Measurements from ENCODE around the gene COMT. TPM values are rescaled to one million over a fixed set of nuclear protein-coding genes. Genes with fewer than 3 reads are reported as not detected.

The COMT gene
- total RNA-seq, 2 experiments from 2014 or later: 92.6 to 95.3 TPM

DNA sequence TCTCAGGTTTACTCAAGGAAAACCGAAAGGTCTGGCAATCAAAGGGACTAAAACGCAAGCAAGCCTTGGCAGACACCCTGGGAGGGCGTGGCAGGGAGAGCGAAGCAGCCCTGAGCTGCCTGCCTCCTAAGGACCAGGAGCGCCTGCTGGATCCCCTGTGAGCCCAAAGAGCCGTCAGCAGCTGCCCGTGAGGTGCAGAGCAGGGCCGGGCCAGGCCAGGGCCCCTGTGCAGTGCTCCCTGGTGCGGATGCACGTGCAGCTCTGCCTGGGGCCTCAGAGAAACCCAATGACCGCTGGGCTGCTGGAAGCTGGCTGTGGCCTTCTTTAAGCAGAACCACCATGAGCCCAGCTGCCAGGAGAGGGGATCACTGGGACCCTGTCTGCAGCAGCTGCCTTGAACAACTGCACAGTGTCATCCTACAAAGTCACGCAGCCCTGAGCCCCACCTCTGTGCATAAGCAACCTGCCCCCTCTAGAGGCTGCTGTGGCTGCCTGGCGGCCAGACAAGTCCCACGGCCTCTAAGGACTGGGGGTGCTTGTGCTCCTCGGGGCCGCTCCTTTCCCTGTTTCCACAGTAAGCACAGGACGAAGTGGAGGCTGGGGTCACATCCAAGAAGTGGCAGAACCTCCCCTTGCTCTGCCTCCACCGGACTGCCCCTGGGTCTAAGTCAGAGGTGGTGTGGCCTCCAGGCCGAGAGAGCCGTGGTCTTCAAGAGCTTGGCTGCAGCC lies 29.1 kb upstream of the COMT start:
- CTCF ChIA-PET: interaction anchor here (0.8 to 4.9 kb wide), 3 partner anchors 36 to 182 kb away, joined by 3 to 106 read pairs (median 3); no protein-coding TSS in a partner anchor
- Mint-ChIP-seq H3K27me3 (no peaks in the 10 kb centered on the region), H3K9me3 (ENCODE audit: low read depth) (no peaks in the 10 kb centered on the region), H3K4me1 (peaks cover 3% of the 10 kb centered on the region), H3K36me3 (peaks cover 13% of the 10 kb centered on the region), H3K27ac (no peak overlapping the region), H3K4me3 (no peak overlapping the region)
- ATAC-seq (no peak), DNase-seq (no peak)

DNA sequence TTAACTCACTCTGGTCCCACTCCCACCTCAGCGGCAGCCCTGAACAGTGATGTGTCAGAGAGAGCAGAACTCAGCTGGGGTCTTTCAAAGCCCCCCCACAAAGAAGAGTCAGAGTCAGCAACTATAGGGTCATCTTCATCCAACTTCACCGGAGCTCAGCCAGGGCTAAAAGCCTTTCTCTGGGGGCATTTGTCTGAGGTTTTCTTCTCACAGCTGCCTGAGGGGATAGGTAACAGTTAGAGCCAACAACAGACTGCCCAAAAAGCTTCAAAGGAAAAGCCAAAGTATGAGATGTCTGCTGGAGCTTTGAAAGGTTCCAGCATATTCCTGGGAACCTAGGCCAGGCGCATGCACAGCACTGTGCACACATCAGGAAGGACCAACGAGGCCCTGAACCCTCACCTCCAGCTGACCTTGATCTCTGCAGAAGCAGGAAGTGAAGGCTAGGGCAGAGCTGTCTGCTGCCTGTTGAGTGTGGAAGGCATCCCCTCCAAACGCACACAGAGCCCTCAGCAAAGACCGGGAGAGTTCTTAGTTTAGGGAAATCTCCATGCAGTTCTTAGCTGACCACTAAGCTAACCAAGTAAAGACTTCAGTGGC lies 28.1 kb upstream of the COMT start:
- Mint-ChIP-seq H3K9me3 (ENCODE audit: low read depth) (no peaks in the 10 kb centered on the region), H3K27ac (no peak overlapping the region), H3K27me3 (no peaks in the 10 kb centered on the region), H3K4me3 (no peak overlapping the region), H3K36me3 (peaks cover 13% of the 10 kb centered on the region), H3K4me1 (peaks cover 3% of the 10 kb centered on the region)
- CTCF ChIA-PET: interaction anchor here (0.8 to 4.9 kb wide), 3 partner anchors 113 to 183 kb away, joined by 3 to 106 read pairs (median 5); no protein-coding TSS in a partner anchor
- ATAC-seq: no peak
- no peak for DNase-seq

DNA sequence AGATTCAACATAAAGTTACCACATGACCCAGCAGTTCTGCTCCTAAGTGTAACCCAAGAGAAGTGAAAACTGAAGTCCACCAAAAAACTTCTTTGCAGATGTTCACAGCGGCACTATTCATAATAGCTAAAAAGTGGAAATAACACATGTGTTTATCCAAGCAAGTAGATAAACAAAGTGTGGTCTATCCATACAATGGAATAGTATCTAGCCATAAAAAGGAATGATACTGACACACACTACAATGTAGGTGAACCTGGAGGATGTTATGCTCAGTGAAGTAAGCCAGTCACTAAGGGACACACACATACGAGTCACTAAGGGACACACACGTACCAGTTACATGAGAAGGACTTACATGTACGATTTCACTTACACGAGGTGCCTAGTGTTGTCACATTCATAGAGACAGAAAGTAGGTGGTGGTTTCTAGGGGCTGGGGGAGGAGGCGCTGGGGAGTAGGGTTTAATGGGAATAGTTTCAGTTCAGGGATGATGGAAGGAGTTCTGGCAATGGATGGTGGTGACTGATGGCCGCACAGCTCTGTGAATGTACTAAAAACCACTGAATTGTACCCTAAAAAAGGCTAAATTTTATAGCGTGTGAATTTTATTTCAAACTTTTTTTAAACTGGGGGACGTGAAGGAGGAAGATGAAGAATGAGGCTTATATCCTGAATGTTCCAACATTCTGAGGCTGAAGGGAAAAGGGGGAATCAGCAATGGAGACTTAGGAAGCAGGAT lies 27.2 kb upstream of the COMT start:
- CTCF ChIA-PET: interaction anchor here (2.2 to 4.9 kb wide), 2 partner anchors 184 kb away, joined by 7 to 106 read pairs; no protein-coding TSS in a partner anchor
- Mint-ChIP-seq H3K9me3 (ENCODE audit: low read depth) (no peaks in the 10 kb centered on the region), H3K36me3 (peaks cover 13% of the 10 kb centered on the region), H3K27me3 (no peaks in the 10 kb centered on the region), H3K4me1 (peaks cover 3% of the 10 kb centered on the region), H3K4me3 (no peak overlapping the region), H3K27ac (no peak overlapping the region)
- ATAC-seq: no peak
- DNase-seq: no peak

DNA sequence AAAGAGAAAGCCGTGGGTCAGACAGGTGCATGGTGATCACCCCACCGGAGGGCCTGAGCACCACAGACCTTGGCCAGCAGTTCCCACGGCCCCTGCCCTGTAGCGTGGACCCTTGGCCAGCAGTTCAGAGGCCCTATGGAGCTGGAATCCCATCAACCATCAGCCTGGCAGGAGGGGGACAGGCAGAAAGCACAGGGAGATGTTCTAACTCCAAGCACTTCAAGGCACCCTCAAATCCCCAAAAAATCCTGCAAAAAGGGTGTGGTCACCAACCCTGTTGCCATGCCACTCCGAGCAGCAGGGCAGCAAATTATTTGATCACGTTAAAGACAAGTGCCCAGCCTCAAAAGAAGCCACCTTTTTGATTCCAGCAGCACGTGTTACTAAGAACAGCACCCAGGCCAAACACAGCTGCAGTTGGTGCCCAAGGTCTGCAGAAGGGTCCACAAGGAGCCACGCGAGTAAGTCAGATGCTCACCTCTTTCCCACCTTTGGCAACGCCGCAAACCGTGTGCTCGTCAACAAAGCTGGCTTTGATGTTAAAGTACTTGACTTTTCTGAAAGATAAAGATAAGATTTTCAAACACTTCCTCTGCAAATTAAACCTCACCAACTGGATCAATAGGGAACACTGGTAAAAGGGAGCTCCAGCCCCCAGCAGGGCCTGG lies 26.2 kb upstream of the COMT start:
- CTCF ChIA-PET: interaction anchor here (0.8 to 2.2 kb wide), 2 partner anchors 35 to 185 kb away, joined by 3 to 7 read pairs; no protein-coding TSS in a partner anchor
- DNase-seq: no peak
- Mint-ChIP-seq H3K4me1 (no peaks in the 10 kb centered on the region), H3K4me3 (no peak overlapping the region), H3K9me3 (ENCODE audit: low read depth) (no peaks in the 10 kb centered on the region), H3K27ac (no peak overlapping the region), H3K27me3 (no peaks in the 10 kb centered on the region), H3K36me3 (peaks cover 13% of the 10 kb centered on the region)
- ATAC-seq: no peak

DNA sequence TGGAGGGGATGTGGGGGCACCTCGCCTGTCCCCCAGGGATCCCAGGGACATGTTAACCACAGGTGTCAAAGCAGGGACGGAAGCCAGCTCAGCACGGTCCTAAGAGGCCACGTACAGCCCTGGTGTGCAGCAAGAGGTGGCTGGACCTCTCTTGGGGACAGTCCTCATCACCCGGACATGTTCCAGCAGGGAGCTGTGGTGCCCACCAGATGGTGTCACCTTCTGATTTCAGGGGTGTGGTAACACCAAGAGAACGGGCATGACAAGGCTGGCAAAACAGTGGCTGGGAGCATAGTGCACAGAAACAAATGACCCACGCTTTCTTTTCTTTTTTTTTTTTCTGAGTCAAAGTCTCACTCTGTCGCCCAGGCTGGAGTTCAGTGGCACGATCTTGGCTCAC lies 25.6 kb upstream of the COMT start:
- ATAC-seq (no peak), DNase-seq (no peak)
- CTCF ChIA-PET: interaction anchor here (0.8 to 2.2 kb wide), 2 partner anchors 35 to 186 kb away, joined by 3 to 7 read pairs; no protein-coding TSS in a partner anchor
- Mint-ChIP-seq H3K9me3 (ENCODE audit: low read depth) (no peaks in the 10 kb centered on the region), H3K4me1 (no peaks in the 10 kb centered on the region), H3K36me3 (peaks cover 13% of the 10 kb centered on the region), H3K27ac (no peak overlapping the region), H3K4me3 (no peak overlapping the region), H3K27me3 (no peaks in the 10 kb centered on the region)

DNA sequence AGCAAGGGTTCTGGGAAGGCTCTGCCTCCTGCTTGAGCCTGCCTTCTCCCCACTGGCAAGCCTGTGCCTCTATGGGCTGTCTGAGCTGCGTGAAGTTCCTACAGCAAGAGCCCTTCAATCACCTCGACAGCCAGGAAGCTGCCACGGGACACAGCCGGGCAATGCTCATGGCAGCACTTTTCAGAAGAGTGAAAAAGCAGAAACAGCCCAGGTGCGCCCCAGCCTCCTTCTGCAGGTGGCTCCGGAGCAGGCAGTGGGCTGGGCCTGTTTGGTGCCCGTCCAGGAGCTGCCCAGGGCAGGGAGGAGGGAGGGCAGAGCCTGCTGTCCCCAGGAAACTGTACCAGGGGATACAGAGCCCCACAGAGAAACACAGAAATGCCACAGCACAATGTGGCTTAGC lies 24.6 kb upstream of the COMT start:
- Mint-ChIP-seq H3K27ac (no peak overlapping the region), H3K9me3 (ENCODE audit: low read depth) (no peaks in the 10 kb centered on the region), H3K27me3 (no peaks in the 10 kb centered on the region), H3K4me3 (no peak overlapping the region), H3K36me3 (peaks cover 13% of the 10 kb centered on the region), H3K4me1 (no peaks in the 10 kb centered on the region)
- no peak for DNase-seq
- CTCF ChIA-PET: interaction anchor here (0.9 kb wide), 1 partner anchor 187 kb away, joined by 4 read pairs; no protein-coding TSS in a partner anchor
- ATAC-seq: no peak

DNA sequence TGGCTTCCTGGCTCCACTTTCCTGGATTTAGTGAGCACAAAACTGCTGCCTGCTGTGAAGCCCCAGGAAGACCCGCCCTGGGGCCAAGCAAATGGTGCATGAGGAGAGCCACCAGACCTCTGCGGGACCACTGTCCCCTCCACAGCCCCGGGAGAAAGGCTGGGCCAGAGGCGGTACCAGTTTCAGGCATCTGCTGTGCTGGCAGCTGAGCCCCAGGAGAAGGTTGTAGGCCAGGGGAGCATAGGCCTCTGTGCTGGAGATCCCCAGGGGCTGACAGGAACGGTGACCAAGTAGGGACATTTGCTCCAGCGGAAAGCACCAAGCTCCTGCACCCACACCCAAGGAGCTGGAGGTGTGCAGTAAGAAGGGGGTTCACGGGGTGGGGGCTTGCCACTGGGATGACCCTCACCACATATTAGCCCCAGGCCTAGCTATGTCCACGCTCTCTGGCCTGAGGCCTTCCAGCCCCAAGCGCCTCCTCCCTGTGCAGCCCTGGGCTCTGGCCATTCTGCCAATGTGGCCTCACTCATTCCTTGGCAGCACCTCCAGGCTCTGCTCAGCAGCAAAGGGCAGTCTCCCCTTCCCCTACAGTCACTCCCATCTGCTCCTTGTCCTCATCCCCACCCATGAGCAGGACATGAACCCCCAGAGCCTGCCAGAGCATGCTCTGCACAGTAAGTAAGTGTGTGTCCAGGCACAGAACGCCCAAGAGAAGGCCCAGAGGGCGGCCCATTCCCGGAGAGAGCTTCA lies 24.0 kb upstream of the COMT start:
- CTCF ChIA-PET: interaction anchor here (0.9 to 1.2 kb wide), 2 partner anchors 36 to 187 kb away, joined by 3 to 4 read pairs; no protein-coding TSS in a partner anchor
- no peaks in the 10 kb centered on the region for H3K4me1 Mint-ChIP-seq
- peaks cover 13% of the 10 kb centered on the region for H3K36me3 Mint-ChIP-seq

DNA sequence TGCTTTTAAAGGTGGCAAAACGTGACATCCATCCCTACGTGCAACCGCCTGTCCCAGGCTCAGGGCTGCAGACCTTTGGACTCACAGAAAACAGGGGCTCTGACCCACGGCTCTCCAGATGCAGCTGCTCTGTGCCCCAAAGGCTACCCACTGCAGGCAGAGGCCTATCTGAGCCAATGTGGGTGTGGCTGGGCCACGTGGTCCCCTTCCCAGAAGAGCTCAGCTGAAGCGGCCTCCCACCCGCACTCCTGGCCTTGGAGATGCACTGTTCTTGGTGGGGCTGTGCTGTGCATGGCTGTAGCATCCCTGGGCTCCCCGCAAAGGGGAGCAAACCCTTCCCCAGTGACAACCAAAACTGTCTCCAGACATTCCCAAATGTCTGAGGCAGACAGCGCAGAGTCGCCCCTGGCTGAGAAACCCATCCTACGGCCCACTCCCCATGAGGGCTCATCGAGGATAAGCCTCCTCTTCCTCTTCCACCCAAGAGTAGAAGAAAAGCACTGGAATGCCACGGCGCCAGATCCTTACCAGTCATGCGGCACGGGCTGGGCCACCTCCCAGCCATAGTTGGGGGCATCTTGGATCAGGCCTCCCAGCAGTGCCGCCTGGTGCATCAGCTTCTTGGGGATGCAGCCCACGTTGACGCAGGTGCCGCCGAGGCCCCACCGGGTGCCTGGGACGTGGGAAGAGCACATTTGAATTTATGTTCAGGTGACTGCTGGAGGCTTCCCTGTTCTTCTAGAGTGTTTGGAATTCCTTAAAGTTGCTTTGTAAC lies 23.1 kb upstream of the COMT start:
- peaks cover 12% of the 10 kb centered on the region for H3K36me3 Mint-ChIP-seq
- H3K27me3 Mint-ChIP-seq: no peaks in the 10 kb centered on the region
- H3K4me3 Mint-ChIP-seq: no peak overlapping the region
- ATAC-seq (no peak), DNase-seq (no peak)
- H3K4me1 Mint-ChIP-seq: no peaks in the 10 kb centered on the region
- H3K9me3 Mint-ChIP-seq (ENCODE audit: low read depth): no peaks in the 10 kb centered on the region
- H3K27ac Mint-ChIP-seq: no peak overlapping the region
- CTCF ChIA-PET: interaction anchor here (0.8 to 1.2 kb wide), 2 partner anchors 35 to 188 kb away, joined by 3 read pairs; no protein-coding TSS in a partner anchor

More for the DNA sequence above, 24.0 kb upstream of the COMT start:
- Mint-ChIP-seq H3K27ac (no peak overlapping the region), H3K27me3 (no peaks in the 10 kb centered on the region), H3K9me3 (ENCODE audit: low read depth) (no peaks in the 10 kb centered on the region), H3K4me3 (no peak overlapping the region)
- no peak for DNase-seq
- ATAC-seq: no peak

DNA sequence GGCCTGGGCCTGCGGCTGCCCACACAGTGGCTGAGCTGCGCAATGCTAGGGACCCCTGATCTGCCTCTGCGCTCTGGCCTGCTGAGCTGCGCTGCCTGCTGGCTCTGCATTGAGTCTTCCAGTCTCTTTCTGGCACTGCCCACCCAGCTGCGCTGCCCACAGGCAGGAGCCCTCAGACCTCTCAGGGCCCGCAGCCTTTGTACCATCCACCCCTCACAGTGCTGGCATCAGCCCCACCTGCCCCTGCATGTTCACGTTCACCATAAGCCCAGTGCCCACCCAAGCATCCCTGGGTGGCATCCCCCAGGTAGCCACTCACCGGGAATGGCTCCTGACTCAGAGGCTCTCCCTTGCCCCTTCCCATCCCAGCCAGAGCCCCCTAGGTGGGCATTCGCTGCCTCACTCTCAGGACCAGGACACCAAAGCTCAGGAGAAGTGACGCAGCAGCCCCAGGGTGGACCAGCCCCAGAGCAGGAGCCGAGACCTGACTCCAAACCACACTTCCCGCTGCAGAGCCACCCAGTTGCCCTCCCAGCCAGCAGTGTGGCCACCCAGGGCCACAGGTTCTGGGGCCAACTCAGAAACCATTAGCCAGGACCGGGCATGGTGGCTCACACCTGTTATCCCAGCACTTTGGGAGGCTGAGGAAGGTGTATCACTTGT lies 21.7 kb upstream of the COMT start:
- H3K9me3 Mint-ChIP-seq (ENCODE audit: low read depth): no peaks in the 10 kb centered on the region
- ATAC-seq (no peak), DNase-seq (no peak)
- no peaks in the 10 kb centered on the region for H3K4me1 Mint-ChIP-seq
- no peak overlapping the region for H3K4me3 Mint-ChIP-seq
- H3K27ac Mint-ChIP-seq: no peak overlapping the region
- CTCF ChIA-PET: interaction anchor here (0.8 kb wide), 1 partner anchor 189 kb away, joined by 3 read pairs; no protein-coding TSS in a partner anchor
- peaks cover under 1% of the 10 kb centered on the region for H3K36me3 Mint-ChIP-seq
- no peaks in the 10 kb centered on the region for H3K27me3 Mint-ChIP-seq

DNA sequence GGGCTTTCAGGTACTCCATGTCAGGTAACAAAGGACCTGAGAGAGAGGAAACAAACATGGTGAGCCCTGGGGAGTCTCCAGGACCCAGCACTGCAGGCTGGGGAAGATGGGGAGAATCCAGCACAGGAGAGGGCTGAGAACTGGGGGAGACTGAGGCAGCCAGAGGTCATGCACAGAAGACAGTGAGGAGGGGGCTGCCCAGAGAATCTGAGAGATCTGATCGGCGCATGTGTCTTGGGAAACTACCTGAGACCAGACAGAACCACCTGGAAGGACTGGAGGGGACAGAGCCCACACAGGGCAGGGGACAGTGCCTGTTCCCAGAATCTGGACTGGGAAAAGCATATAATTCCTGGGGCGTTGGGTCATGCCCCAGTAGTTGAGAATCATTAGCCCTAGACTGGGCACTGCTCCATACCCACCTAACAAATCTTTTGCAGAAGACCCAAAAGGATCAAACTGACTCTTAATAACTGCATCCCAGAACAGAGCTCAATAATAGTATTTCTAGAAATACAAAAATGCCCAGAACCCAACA lies 20.0 kb upstream of the COMT start:
- Mint-ChIP-seq H3K27ac (no peak overlapping the region), H3K4me1 (no peaks in the 10 kb centered on the region), H3K4me3 (no peak overlapping the region), H3K36me3 (no peaks in the 10 kb centered on the region), H3K27me3 (no peaks in the 10 kb centered on the region), H3K9me3 (ENCODE audit: low read depth) (no peaks in the 10 kb centered on the region)
- DNase-seq (no peak), ATAC-seq (no peak)
- CTCF ChIA-PET: interaction anchor here (1.3 to 2.2 kb wide), 2 partner anchors 11 to 191 kb away, joined by 4 to 6 read pairs; no protein-coding TSS in a partner anchor

DNA sequence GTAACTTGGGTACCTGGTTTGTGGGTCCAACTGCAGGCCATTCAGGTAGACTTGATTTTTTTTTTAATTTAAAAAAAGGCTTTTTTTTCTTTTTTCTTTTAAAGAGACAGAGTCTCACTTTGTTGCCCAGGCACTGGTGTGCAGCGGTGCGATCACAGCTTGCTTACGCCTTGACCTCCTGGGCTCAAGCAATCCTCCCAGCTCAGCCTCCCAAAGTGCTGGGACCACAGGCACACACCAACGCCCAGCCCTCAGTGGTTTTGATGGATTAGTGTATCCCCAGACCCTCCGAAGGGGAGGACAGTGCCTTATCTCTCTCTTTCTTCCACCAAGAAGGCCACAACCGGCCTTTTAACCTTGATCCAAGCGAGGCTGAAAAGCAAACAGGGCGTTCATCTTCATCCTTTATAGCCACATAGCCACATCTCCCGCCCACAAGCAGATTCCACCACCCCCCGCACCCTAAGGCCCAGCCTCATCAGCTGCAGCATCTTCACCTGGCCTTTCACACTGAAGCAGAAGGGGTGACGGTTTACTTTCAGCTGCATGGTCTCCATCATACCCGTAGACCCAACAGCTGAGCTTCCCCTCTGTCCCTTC lies 17.6 kb upstream of the COMT start:
- Mint-ChIP-seq H3K4me3 (no peak overlapping the region), H3K27me3 (no peaks in the 10 kb centered on the region), H3K27ac (no peak overlapping the region), H3K9me3 (ENCODE audit: low read depth) (no peaks in the 10 kb centered on the region), H3K36me3 (no peaks in the 10 kb centered on the region), H3K4me1 (no peaks in the 10 kb centered on the region)
- ATAC-seq (no peak), DNase-seq (no peak)
- CTCF ChIA-PET: interaction anchor here (1.0 kb wide), 1 partner anchor 14 kb away, joined by 4 read pairs; no protein-coding TSS in a partner anchor

Data from activated CD8-positive, alpha-beta memory T cell treated with anti-CD3 and anti-CD28 coated beads, Interleukin-2, amount 10 ng/mL, durations not matched to agents 7 days and 5 days (primary cell).